HepG2 (cell line): ENCODE results near the gene ANG. TPM values are rescaled to one million over a fixed set of nuclear protein-coding genes. Genes with fewer than 3 reads are reported as not detected.

ENCODE experiments used
- ARNTL ChIP-seq: sonication (generic); formaldehyde crosslinking; IDR thresholded peaks from 2 replicates; pipeline ENCODE4 v1.4.0; 2020; ENCODE audit warnings: mild to moderate bottlenecking, missing genetic modification reagents
- BHLHE40 ChIP-seq: IDR thresholded peaks from 2 replicates; pipeline ENCODE4 v1.6.1; 2011; ENCODE audit warnings: low read length, improper control_type of control experiment
- CENPT ChIP-seq: sonication (generic); formaldehyde crosslinking; IDR thresholded peaks from 2 replicates; pipeline ENCODE4 v1.8.0; 2022; ENCODE audit warnings: low read depth, mild to moderate bottlenecking, moderate library complexity, missing genetic modification reagents
- CHD2 ChIP-seq: IDR thresholded peaks from 2 replicates; pipeline ENCODE4 v1.6.1; 2011; ENCODE audit warnings: low read depth, low read length, improper control_type of control experiment
- ETV5 ChIP-seq: IDR thresholded peaks from 2 replicates; pipeline ENCODE4 v1.6.1; 2018; ENCODE audit warnings: missing biosample characterization, missing genetic modification reagents, inconsistent platforms, borderline replicate concordance
- NFIB ChIP-seq: sonication (generic); formaldehyde crosslinking; IDR thresholded peaks from 2 replicates; pipeline ENCODE4 v1.9.0; 2021; ENCODE audit warnings: missing genetic modification reagents, mild to moderate bottlenecking, borderline replicate concordance
- NFYC ChIP-seq: IDR thresholded peaks from 2 replicates; pipeline ENCODE4 v1.6.1; 2016; ENCODE audit warnings: missing genetic modification reagents, missing compliant biosample characterization
- NR2F1 ChIP-seq, 2 experiments: fragments of 450-650 bp in 1 of 2; formaldehyde crosslinking in 1 of 2; IDR thresholded peaks; 2 replicates each; pipeline versions ENCODE4 v1.5.0 to v1.6.1; 2016 to 2020; ENCODE audit warnings: mild to moderate bottlenecking in 1 of 2, missing compliant biosample characterization in 1 of 2, missing genetic modification reagents in 1 of 2, moderate library complexity in 1 of 2
- PCBP2 ChIP-seq: fragments of 200-400 bp; formaldehyde crosslinking; optimal IDR thresholded peaks from 2 replicates; pipeline ENCODE3; 2018; ENCODE audit warnings: low read length, low read depth; ENCODE audit not compliant: poor library complexity, severe bottlenecking
- PRMT3 ChIP-seq: sonication (generic); formaldehyde crosslinking; IDR thresholded peaks from 2 replicates; pipeline ENCODE4 v1.8.1; 2022; ENCODE audit warnings: low read depth, mild to moderate bottlenecking, moderate library complexity, missing genetic modification reagents, borderline replicate concordance
- RARG ChIP-seq: sonication (generic); formaldehyde crosslinking; IDR thresholded peaks from 2 replicates; pipeline ENCODE4 v1.4.0; 2020; ENCODE audit warnings: low read depth, mild to moderate bottlenecking, missing genetic modification reagents
- REXO4 ChIP-seq: sonication (generic); formaldehyde crosslinking; IDR thresholded peaks from 2 replicates; pipeline ENCODE4 v1.8.0; 2022; ENCODE audit warnings: missing genetic modification reagents, mild to moderate bottlenecking, borderline replicate concordance
- ZNF329 ChIP-seq: sonication (generic); formaldehyde crosslinking; IDR thresholded peaks from 2 replicates; pipeline ENCODE4 v1.9.0; 2021; ENCODE audit warnings: low read depth, mild to moderate bottlenecking, missing genetic modification reagents
- ZSCAN22 ChIP-seq: sonication (generic); formaldehyde crosslinking; IDR thresholded peaks from 2 replicates; pipeline ENCODE4 v1.4.0; 2020; ENCODE audit warnings: mild to moderate bottlenecking, missing genetic modification reagents
- polyA plus RNA-seq, 8 experiments: library from polyadenylated mRNA; depleted of rRNA in 3 of 8; stranded (reverse) in 7 of 8; unstranded in 1 of 8; fragments of >200 nt; fragmentation: Illumina TruSeq in 4 of 8; extraction: Trizol in 4 of 8; gene quantifications; 2 replicates each; pipeline versions ENCODE4 v1.2.1 to v1.2.3, GENCODE V29; 2011 to 2016; ENCODE audit warnings: low read depth in 4 of 8, missing spikeins in 1 of 8, mixed read lengths in 1 of 8; ENCODE audit not compliant: insufficient read depth in 1 of 8
- total RNA-seq, 5 experiments: library from RNA; depleted of rRNA; stranded (reverse); fragments of >200 nt; fragmentation: Illumina TruSeq; extraction: Trizol; gene quantifications; 2 replicates each; pipeline ENCODE4 v1.2.3, GENCODE V29; 2016; ENCODE audit warnings: low read depth in 1 of 5
- TF ChIP-seq, protein P1 (sequence below): sonication (generic); formaldehyde crosslinking; IDR thresholded peaks from 2 replicates; pipeline ENCODE4 v1.8.0; 2022; ENCODE audit warnings: mild to moderate bottlenecking, missing genetic modification reagents, moderate library complexity
- TF ChIP-seq, protein P2 (sequence below): sonication (generic); formaldehyde crosslinking; IDR thresholded peaks from 2 replicates; pipeline ENCODE4 v1.5.0; 2020; ENCODE audit warnings: mild to moderate bottlenecking, missing genetic modification reagents
- TF ChIP-seq, protein P3 (sequence below): sonication (generic); formaldehyde crosslinking; IDR thresholded peaks from 2 replicates; pipeline ENCODE4; 2020; ENCODE audit warnings: missing genetic modification reagents, mild to moderate bottlenecking, borderline replicate concordance
- TF ChIP-seq, protein P4 (sequence below): sonication (generic); formaldehyde crosslinking; IDR thresholded peaks from 2 replicates; pipeline ENCODE4 v1.5.0; 2020; ENCODE audit warnings: missing genetic modification reagents
- TF ChIP-seq, protein P5 (sequence below): sonication (generic); formaldehyde crosslinking; IDR thresholded peaks from 2 replicates; pipeline ENCODE4 v1.4.0; 2020; ENCODE audit warnings: mild to moderate bottlenecking, missing genetic modification reagents

ANG gene
- total and polyA plus RNA-seq, 2 of the 13 experiments (the other 11 are each of a cell fraction or from before 2014, with no cell fraction given): 83.6 to 401 TPM

DNA sequence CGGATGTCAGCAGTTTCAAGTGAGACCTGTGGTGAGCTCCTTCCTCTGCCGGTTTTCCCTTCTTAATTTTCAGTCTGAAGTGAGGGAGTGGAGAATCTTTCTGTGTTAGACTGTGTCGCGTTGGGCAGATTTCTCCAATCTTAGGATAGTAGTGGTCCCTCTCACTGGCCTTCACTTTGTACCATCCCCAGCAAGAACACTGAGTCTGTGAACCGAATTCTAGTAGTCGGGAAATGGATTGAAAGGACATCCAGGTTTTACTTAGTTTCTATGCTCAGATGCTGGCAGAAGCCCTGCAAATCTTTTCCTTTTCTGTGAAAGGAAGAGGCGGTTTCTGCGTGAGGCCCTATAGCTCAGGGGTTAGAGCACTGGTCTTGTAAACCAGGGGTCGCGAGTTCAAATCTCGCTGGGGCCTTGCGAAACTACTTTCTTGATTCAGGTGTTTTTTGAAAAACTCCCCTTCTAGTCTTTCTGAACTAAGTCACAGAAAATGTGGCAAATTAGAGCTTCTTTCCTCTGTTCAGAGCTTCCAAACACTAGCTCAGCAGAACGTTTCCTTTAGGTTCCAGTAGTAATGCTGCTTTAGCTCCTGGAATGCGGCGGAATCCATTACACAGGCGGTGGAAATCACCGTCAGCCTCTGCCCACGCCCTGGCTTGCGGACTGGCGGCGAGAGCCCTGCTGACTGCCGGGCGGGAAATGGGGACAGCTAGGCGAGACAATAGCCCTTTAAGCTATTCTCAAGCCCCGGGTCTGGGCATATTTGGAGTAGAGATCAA lies 7.0 kb upstream of the ANG start (continued):
- TF ChIP-seq, protein P1, sequence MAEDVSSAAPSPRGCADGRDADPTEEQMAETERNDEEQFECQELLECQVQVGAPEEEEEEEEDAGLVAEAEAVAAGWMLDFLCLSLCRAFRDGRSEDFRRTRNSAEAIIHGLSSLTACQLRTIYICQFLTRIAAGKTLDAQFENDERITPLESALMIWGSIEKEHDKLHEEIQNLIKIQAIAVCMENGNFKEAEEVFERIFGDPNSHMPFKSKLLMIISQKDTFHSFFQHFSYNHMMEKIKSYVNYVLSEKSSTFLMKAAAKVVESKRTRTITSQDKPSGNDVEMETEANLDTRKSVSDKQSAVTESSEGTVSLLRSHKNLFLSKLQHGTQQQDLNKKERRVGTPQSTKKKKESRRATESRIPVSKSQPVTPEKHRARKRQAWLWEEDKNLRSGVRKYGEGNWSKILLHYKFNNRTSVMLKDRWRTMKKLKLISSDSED (CRISPR knock-in tag): no peak
- TF ChIP-seq CHD2 (no peak), NFYC (CRISPR knock-in tag) (no peak), ZNF329 (CRISPR knock-in tag) (0 out of 2 replicates have a peak, but pooled peaks have one; percentile 68), ETV5 (CRISPR knock-in tag) (no peak; the same call in 1 of the 2 replicates), PRMT3 (no peak; the same call in 1 of the 2 replicates), NFIB (CRISPR knock-in tag) (no peak), RARG (no peak; the same call in 1 of the 2 replicates), BHLHE40 (no peak), PCBP2 (peak; percentile 5), ARNTL (CRISPR knock-in tag) (no peak; the same call in none of the 2 replicates), ZSCAN22 (peak; percentile 42; the same call in 1 of the 2 replicates), NR2F1 (CRISPR knock-in tag; IDR thresholded peaks at IDR 0.05) (peak in 1 of 2 experiments; percentile 63; a peak in 2 of 4 replicates), REXO4 (CRISPR knock-in tag) (no peak), CENPT (CRISPR knock-in tag) (no peak)
- TF ChIP-seq, protein P2, sequence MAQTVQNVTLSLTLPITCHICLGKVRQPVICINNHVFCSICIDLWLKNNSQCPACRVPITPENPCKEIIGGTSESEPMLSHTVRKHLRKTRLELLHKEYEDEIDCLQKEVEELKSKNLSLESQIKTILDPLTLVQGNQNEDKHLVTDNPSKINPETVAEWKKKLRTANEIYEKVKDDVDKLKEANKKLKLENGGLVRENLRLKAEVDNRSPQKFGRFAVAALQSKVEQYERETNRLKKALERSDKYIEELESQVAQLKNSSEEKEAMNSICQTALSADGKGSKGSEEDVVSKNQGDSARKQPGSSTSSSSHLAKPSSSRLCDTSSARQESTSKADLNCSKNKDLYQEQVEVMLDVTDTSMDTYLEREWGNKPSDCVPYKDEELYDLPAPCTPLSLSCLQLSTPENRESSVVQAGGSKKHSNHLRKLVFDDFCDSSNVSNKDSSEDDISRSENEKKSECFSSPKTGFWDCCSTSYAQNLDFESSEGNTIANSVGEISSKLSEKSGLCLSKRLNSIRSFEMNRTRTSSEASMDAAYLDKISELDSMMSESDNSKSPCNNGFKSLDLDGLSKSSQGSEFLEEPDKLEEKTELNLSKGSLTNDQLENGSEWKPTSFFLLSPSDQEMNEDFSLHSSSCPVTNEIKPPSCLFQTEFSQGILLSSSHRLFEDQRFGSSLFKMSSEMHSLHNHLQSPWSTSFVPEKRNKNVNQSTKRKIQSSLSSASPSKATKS (CRISPR knock-in tag): peak; percentile 30; the same call in 1 of the 2 replicates
- TF ChIP-seq, protein P3, sequence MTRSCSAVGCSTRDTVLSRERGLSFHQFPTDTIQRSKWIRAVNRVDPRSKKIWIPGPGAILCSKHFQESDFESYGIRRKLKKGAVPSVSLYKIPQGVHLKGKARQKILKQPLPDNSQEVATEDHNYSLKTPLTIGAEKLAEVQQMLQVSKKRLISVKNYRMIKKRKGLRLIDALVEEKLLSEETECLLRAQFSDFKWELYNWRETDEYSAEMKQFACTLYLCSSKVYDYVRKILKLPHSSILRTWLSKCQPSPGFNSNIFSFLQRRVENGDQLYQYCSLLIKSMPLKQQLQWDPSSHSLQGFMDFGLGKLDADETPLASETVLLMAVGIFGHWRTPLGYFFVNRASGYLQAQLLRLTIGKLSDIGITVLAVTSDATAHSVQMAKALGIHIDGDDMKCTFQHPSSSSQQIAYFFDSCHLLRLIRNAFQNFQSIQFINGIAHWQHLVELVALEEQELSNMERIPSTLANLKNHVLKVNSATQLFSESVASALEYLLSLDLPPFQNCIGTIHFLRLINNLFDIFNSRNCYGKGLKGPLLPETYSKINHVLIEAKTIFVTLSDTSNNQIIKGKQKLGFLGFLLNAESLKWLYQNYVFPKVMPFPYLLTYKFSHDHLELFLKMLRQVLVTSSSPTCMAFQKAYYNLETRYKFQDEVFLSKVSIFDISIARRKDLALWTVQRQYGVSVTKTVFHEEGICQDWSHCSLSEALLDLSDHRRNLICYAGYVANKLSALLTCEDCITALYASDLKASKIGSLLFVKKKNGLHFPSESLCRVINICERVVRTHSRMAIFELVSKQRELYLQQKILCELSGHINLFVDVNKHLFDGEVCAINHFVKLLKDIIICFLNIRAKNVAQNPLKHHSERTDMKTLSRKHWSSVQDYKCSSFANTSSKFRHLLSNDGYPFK (CRISPR knock-in tag): no peak; the same call in 1 of the 2 replicates
- TF ChIP-seq, protein P4, sequence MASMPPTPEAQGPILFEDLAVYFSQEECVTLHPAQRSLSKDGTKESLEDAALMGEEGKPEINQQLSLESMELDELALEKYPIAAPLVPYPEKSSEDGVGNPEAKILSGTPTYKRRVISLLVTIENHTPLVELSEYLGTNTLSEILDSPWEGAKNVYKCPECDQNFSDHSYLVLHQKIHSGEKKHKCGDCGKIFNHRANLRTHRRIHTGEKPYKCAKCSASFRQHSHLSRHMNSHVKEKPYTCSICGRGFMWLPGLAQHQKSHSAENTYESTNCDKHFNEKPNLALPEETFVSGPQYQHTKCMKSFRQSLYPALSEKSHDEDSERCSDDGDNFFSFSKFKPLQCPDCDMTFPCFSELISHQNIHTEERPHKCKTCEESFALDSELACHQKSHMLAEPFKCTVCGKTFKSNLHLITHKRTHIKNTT (CRISPR knock-in tag): no peak
- TF ChIP-seq, protein P5, sequence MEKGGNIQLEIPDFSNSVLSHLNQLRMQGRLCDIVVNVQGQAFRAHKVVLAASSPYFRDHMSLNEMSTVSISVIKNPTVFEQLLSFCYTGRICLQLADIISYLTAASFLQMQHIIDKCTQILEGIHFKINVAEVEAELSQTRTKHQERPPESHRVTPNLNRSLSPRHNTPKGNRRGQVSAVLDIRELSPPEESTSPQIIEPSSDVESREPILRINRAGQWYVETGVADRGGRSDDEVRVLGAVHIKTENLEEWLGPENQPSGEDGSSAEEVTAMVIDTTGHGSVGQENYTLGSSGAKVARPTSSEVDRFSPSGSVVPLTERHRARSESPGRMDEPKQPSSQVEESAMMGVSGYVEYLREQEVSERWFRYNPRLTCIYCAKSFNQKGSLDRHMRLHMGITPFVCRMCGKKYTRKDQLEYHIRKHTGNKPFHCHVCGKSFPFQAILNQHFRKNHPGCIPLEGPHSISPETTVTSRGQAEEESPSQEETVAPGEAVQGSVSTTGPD (CRISPR knock-in tag): 0 out of 2 replicates have a peak, but pooled peaks have one; percentile 20
